NCI-H1694 (cell line): ENCODE measurements around the gene KLHL29.

Experiments
- DNase-seq: peaks from one replicate; lab custom pipeline; 2025; lab: John Stamatoyannopoulos, UW

KLHL29 gene

DNA sequence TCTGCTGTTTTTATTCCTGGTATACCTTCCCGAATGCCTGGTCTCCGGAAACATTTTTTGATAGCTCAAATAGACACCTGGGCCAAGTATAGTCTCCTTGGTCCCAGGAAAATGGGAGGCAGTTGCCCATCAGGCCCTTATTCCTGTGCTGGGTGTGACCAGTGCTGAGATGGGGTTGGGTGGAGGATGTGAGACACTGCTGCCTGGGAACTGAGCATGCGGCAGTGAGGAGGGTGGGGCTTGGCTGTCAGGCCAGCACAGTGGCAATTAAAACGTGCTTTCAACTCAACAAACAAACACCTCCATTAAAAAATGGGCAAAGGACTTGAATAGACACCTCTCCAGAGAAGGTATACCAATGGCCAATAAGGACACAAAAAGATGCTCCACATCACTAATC, 12.5 kb downstream of the KLHL29 start:
- no peak for DNase-seq

GRCh38 chr2:23399674-23400261, 14.8 kb downstream of the KLHL29 start:
- DNase-seq, result no peak

DNA sequence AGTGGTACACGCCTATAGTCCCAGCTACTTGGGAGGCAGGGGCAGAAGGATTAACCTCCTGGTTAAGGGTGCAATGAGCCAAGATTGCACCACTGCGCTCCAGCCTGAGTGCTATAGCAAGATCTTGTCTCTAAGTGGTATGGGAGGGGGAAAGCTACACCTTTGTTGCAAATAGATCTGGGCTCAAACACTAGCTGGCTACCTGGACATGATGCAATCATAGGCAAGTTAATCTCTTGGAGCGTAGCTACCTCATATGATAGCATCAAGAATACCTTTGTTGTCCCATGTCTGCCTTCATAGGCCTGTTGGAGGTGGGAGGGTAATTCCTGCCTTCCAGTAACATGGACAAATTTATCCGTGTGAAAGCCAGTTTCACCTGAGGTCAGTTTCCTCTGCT, 15.7 kb downstream of the KLHL29 start:
- DNase-seq, result no peak

DNA sequence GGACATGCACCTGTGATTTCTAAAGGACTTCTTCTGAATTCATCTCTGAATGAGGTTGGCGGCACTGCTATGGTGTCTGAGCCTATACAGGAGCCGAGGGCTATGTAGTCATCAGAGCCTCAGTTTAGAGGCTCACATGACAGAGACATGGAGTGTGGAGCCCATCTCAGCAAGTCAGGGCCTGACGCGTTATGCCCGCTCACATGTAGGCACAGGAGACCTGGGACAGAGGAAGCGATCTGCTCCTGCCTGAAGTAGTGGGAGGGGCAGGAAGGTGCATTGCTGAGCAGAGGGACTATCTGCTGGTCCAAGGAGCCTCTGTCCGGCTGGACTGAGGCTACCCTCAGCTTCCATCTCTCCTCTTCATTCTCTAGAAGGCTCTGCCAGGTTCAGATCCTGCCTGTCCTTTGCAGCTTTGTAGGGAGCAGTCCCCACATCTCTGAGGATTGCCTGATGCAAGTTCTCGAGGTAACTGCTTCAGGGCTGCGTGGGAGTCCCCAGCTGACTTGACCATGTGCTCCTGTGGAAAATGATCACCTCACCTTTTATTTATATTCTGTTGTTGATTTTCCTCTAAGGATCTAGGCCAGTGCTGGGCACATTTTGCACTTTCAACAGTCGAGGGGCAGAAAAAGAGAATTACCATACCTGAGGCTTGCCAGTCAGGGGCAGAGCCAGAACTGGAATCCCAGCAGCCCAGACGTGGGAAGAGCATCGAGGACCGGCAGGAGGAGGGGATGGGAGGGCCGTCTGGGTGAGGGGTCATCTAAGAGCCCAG, 16.6 kb downstream of the KLHL29 start:
- DNase-seq, result no peak

DNA sequence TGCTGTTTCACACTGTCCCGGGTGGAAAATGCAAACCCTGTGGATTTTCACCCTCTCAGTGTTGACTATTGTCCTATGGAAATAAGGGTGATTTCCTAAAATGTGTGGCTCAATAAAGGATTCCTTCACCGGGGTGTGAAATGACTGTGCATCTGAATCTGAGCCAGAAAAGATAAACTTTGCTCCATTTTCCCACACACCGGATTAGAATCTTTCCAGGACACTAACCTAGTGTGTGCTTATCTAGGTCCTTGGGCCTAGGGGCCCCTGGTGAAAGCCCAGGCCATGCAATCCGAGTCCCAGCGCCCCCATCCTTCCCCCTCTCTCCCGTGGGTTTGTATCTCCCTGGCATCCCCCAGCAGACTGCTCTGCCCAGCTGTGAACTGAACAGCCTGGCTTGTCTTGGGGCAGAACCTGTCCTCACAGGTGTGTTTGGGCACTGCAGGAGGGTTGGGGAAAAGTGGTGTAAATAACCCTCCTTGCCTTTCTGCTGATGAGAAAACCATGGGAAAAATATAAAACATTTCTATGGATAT, 17.3 kb downstream of the KLHL29 start:
- DNase-seq, result no peak

DNA sequence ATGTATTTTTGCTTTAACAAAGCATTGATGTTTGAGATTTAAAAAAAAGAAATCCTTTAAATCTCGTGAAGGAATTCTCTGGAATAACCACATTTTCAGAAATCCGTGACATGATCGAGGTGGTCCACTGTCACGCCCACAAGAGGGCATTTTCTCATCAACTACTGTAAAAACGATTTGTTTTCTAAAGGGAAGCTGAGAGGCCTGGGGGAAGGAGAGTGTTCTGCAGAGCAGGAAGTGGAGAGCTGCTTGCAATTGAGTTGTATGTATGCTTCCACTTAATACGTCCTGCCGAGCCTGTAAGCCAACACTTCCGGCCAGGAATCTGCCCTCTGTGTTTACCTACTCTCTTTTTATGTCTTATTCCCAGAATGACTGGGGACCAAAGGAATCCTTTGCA, 19.4 kb downstream of the KLHL29 start:
- DNase-seq, result peak; percentile 58

- no peak for DNase-seq
Measured at GRCh38 chr2:23409248-23409647, 24.3 kb downstream of the KLHL29 start.

DNA sequence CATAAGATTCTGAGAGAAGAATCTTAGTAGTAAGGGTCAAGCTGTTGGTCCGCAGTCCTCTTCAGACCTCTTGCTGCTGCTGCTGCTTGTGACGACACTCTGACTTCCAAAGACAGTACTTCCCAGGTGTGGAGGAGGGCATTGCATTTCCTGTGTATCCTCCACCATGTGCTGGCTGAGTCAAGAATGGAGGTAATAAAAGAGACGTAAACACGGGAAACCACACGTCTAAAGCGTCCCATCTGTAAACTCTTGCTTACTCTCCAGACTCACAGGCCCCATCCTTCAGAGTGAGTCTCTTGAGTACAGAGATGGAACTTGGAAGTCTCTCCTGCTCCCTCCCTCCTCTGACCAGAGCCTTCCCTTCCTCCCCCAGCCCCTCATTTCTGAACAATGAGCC, 25.6 kb downstream of the KLHL29 start:
- DNase-seq, result no peak

GRCh38 chr2:23411752-23412431, 26.9 kb downstream of the KLHL29 start:
- no peak for DNase-seq

DNA sequence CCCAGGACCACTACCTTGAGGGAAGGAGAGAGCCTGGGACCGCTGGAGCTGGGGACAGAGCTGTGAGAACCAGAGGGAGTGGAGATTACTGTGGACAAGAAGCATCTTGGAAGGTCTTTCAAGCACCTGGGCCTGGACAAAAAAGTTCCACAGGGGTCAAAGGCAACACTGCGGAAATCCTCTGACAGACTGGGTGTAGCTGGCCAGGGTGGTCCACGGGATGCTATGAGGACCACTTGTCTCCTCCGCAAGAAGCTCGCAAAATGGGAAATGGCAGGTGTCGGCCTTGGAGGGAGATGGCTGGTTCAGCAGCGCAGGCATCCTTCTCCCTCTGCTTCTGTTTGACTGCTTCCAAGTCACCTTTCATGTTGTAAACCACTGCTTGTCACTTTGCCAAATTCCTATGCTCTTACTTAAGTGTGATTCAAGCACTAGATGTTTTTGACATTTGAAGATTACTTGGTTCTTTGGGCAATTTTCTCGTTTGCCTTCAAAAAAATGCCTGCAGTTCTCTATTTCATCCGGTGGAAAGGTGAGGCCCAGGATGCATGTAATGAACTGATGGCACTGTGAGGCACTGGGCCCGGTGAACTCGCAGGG, 27.7 kb downstream of the KLHL29 start:
- DNase-seq, result no peak

- DNase-seq, result no peak
Measured at GRCh38 chr2:23413641-23414040, 28.7 kb downstream of the KLHL29 start.

GRCh38 chr2:23414106-23414505, 29.1 kb downstream of the KLHL29 start:
- DNase-seq, result no peak

GRCh38 chr2:23414871-23415270, 29.9 kb downstream of the KLHL29 start:
- no peak for DNase-seq

DNA sequence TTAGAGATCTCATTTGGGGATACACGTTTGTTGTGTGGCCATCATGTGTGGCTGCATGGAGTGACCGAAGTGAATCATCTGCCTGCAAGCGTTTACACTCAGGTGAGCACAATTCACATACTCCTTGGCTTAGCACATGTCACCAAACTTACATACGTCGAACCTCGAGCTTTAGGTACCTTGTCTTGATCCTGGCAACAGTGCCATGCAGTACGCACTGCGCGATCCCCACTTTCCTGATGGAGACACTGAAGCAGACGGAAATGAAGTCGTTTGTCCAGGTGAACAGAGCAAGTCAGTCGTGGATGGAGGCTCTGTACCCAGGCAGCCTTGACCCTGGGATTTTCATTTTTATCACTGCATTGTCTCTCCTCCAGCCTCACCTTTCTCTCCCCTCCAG, 32.3 kb downstream of the KLHL29 start:
- no peak for DNase-seq

DNA sequence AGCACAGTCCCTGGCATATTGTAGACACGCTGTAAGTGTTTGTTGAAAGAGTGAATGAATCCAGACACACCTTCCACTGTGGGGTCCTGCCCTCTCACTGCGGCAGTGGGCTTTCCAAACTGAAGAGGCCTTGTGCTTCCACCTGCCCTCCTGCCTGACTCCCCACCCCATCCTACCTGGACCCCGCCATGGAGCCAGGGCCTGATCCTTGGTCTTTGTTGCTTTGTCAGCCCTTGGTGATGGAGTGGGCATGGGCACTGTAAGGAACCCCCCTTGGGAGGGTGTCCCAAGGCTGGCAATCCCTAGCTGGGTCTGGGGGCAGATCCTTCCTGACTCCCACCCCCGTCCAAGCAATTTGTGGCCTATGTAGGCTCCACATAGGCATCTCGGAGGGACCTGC, 33.1 kb downstream of the KLHL29 start:
- no peak for DNase-seq

GRCh38 chr2:23418461-23418911, 33.5 kb downstream of the KLHL29 start:
- no peak for DNase-seq

- no peak for DNase-seq
Measured at GRCh38 chr2:23419171-23420090, 34.5 kb downstream of the KLHL29 start.

DNA sequence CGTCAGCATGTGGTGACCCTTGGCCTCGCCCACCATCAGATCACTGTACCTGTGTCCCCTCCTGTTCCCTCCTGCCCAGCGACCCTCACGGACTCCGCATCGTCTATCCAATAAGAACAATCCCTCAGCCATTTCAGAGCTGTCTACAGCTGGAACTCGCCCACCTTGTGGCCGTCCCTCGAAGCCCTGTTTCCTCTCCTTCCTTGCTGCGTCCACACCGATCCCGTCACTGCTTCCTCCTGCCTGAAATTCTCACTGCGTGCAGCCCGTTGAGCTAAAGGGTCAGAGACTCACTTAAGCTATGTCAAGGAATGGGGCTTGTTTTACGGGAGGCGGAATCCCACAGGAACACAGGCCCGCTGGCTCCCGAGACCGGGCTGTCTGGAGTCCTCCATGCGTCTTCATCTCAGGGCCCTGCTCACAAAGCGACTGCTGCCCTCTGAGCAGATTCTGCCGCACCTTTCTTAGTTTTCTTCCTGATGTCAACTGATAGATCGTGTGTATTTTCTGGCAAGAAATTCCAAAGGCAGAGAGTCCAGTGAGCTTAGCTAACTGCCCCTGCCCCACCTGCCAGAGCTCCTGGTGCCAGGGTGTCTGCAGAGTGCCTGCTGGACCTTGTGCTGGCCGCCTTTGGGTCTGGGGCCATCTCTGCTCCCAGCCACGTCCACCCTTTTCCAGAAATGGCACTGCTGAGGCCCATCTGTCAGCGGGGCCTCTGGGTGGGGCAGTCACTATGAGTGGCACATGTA, 35.3 kb downstream of the KLHL29 start:
- no peak for DNase-seq

DNA sequence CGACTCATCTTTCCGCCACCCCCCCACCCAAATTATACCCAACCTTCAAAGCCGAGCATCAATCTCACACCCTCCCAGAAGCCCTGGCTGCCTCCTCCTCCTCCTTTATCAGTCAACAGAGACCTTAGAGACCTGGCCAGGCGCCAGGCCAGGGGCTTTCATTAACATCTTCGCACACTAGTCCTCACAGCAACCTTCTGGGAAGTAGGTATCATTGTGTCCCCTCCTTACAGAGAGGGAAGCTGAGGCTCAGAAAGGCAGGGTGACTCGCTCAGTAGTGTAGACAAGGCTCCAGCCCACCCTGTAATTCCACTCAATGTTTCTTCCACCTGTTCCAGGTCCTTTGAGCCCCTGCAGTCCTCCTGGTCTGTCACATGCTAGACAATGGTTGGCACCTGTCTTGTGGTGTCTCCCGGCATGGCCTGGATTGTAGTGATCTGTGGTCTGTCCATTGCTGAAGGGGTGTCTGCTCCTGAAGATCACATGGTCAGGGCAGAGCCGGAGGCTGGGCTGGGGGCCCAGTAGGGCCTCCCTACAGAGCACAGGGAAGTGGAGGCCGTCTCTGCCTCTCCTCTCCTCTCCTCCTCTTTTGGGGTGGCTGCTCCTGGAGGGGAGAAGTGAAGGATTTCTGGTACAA, 36.0 kb downstream of the KLHL29 start:
- DNase-seq, result no peak
